ENCODE data around the gene SLC6A9. TPM values are rescaled to one million over a fixed set of nuclear protein-coding genes. Genes with fewer than 3 reads are reported as not detected.

The SLC6A9 gene
- total RNA-seq, 1 experiment from 2014 or later: 12.8 TPM

GRCh38 chr1:44045064-44045463 is 13.8 kb upstream of the SLC6A9 start:
- RAD21 ChIA-PET (ENCODE audit: low non-redundant PET in 1 of 2, low total read pairs in 2 of 2, uncharacterized antibody in 2 of 2, unreplicated experiment in 2 of 2): no interaction called here

More at GRCh38 chr1:44045064-44045463, 13.8 kb upstream of the SLC6A9 start:
- intact Hi-C loops (cut with micrococcal nuclease): loop anchor here (5.0 to 10.0 kb wide), 2 partner anchors 113 to 590 kb away; partner anchors contain the start of genes ARTN and HYI
- Histone ChIP-seq H3K4me2 (ENCODE audit: low read length) (no peak overlapping the region), H4K20me1 (ENCODE audit: insufficient read depth) (no peaks in the 10 kb centered on the region), H3K4me3 (replicated peaks in 1 of 2; ENCODE audit: low read depth in 1 of 2, low read length in 2 of 2) (no peak overlapping the region), H3K79me2 (ENCODE audit: insufficient read depth, low read length) (no peaks in the 10 kb centered on the region), H3K9ac (ENCODE audit: low read length) (no peak overlapping the region), H3K36me3 (ENCODE audit: control insufficient read depth in 1 of 2, insufficient read depth in 2 of 2, low read length in 2 of 2) (no peaks in the 10 kb centered on the region), H3K9me3 (ENCODE audit: control insufficient read depth in 1 of 2, insufficient read depth in 1 of 2, low read depth in 1 of 2, low read length in 2 of 2) (no peaks in the 10 kb centered on the region), H3K27me3 (ENCODE audit: insufficient read depth, low read length) (no peaks in the 10 kb centered on the region), H2AFZ (ENCODE audit: low read depth, low read length, poor library complexity, severe bottlenecking) (no peak overlapping the region), H3K27ac (ENCODE audit: low read depth, low read length) (no peak overlapping the region), H3K4me1 (ENCODE audit: control insufficient read depth in 1 of 2, insufficient read depth in 2 of 2, low read length in 2 of 2) (peaks cover 2 to 22% of the 10 kb centered on the region in 2 experiments; a peak in 3 of 4 replicates), H3K9me2 (ENCODE audit: insufficient read depth) (no peaks in the 10 kb centered on the region)
- CTCF ChIA-PET: no interaction called here
- TF ChIP-seq CBX3 (IDR thresholded peaks at IDR 0.05; ENCODE audit: low read depth): no peak
- TF ChIP-seq REST (IDR thresholded peaks at IDR 0.05; ENCODE audit: low read depth): no peak
- TF ChIP-seq, protein P1, sequence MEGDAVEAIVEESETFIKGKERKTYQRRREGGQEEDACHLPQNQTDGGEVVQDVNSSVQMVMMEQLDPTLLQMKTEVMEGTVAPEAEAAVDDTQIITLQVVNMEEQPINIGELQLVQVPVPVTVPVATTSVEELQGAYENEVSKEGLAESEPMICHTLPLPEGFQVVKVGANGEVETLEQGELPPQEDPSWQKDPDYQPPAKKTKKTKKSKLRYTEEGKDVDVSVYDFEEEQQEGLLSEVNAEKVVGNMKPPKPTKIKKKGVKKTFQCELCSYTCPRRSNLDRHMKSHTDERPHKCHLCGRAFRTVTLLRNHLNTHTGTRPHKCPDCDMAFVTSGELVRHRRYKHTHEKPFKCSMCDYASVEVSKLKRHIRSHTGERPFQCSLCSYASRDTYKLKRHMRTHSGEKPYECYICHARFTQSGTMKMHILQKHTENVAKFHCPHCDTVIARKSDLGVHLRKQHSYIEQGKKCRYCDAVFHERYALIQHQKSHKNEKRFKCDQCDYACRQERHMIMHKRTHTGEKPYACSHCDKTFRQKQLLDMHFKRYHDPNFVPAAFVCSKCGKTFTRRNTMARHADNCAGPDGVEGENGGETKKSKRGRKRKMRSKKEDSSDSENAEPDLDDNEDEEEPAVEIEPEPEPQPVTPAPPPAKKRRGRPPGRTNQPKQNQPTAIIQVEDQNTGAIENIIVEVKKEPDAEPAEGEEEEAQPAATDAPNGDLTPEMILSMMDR (IDR thresholded peaks at IDR 0.05 in 2 of 3, conservative IDR thresholded peaks at IDR 0.05 in 1 of 3; ENCODE audit: borderline replicate concordance in 1 of 3, insufficient read depth in 1 of 3, low read depth in 2 of 3, low read length in 2 of 3): no peak
- no peak for TF ChIP-seq POLR2AphosphoS5 (IDR thresholded peaks at IDR 0.05; ENCODE audit: low read depth, low read length)
- TF ChIP-seq FOSL1 (IDR thresholded peaks at IDR 0.05; ENCODE audit: low read depth): no peak
- TF ChIP-seq SRF (IDR thresholded peaks at IDR 0.05; ENCODE audit: low read depth): no peak
- TF ChIP-seq, protein P2, sequence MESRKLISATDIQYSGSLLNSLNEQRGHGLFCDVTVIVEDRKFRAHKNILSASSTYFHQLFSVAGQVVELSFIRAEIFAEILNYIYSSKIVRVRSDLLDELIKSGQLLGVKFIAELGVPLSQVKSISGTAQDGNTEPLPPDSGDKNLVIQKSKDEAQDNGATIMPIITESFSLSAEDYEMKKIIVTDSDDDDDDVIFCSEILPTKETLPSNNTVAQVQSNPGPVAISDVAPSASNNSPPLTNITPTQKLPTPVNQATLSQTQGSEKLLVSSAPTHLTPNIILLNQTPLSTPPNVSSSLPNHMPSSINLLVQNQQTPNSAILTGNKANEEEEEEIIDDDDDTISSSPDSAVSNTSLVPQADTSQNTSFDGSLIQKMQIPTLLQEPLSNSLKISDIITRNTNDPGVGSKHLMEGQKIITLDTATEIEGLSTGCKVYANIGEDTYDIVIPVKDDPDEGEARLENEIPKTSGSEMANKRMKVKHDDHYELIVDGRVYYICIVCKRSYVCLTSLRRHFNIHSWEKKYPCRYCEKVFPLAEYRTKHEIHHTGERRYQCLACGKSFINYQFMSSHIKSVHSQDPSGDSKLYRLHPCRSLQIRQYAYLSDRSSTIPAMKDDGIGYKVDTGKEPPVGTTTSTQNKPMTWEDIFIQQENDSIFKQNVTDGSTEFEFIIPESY (IDR thresholded peaks at IDR 0.05; ENCODE audit: extremely low read depth, insufficient replicate concordance, low read length): no peak
- TF ChIP-seq ATF3 (IDR thresholded peaks at IDR 0.05): no peak
- no peak for TF ChIP-seq JUND (IDR thresholded peaks at IDR 0.05)
- TF ChIP-seq SIN3A (IDR thresholded peaks at IDR 0.05; ENCODE audit: low read depth): no peak
- no peak for TF ChIP-seq MAX (IDR thresholded peaks at IDR 0.05)
- TF ChIP-seq EGR1 (IDR thresholded peaks at IDR 0.05; ENCODE audit: low read depth): no peak
- TF ChIP-seq YY1 (IDR thresholded peaks at IDR 0.05; ENCODE audit: extremely low read depth, insufficient replicate concordance, low read depth, low read length): no peak
- no peak for TF ChIP-seq EZH2 (IDR thresholded peaks at IDR 0.05)
- TF ChIP-seq POLR2A (IDR thresholded peaks at IDR 0.05; ENCODE audit: borderline replicate concordance, extremely low read depth, insufficient read depth, insufficient read length): no peak
- TF ChIP-seq ZFX (IDR thresholded peaks at IDR 0.05): no peak
- BruUV-seq (replicated peaks): no TSS peak
- DNase-seq (ENCODE audit: low read depth, low spot score) (no peak), ATAC-seq (no peak)
- POLR2A ChIA-PET: no interaction called here

Data from HCT116 (cell line).